Measurements from ENCODE around the gene NMRK2.
A peak's percentile ranks its signal among the peaks of the same experiment; 100 is the strongest.

NMRK2 gene

DNA sequence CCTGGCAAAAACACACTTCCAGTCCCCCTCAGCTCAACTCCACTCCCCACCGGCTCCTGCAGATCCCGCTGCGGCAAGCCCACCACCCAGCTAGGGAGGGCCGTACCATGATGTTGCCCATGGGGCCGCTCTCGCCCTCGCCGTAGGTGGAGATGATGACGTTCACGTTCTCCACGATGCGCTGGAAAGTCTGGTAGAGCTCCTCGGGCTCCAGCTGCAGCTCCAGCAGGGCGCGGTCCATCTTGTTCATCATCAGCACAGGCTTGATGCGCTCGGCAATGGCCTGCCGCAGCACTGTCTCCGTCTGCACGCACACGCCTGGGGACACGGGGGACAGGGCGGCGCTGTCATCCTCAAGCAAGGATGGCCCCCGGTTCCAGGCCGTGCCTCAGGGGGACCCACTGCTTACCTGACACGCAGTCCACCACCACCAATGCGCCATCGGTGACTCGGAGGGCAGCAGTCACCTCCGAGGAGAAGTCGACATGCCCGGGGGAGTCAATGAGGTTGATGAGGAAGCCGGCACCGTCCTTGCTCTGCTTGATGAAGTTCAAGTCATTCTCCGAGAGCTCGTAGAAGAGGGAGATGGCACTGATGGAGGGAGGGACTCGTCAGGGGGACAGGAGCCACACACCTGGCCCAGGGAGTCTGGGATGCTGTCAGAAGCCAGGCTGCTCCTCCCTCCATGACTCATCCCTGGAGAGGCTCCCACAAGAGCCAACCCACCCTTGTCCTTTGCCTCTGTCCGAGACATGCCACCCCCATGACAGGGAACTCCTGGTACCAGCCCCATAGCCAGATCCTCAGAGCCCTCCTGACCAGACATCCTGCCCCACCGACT, 50.1 kb downstream of the NMRK2 start:
- DNase-seq = no peak

DNA sequence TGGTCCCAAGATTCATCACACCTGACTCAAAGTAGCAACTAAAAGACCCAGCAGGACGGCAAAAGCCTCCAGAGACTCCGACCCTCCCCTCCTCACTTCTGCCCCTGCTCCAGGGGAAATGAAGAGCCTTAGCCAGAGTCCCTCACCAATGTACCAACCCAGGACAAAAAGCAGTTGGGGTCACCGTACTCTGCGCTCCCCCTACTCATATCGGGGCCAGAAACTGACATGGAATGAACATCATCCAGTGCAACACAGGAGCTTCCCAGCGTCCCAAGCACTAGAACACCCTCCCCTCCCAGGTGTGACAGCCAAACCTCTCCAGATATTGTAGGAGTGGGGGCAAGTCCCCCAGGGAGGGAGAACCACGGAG, 50.7 kb downstream of the NMRK2 start:
- DNase-seq = no peak

DNA sequence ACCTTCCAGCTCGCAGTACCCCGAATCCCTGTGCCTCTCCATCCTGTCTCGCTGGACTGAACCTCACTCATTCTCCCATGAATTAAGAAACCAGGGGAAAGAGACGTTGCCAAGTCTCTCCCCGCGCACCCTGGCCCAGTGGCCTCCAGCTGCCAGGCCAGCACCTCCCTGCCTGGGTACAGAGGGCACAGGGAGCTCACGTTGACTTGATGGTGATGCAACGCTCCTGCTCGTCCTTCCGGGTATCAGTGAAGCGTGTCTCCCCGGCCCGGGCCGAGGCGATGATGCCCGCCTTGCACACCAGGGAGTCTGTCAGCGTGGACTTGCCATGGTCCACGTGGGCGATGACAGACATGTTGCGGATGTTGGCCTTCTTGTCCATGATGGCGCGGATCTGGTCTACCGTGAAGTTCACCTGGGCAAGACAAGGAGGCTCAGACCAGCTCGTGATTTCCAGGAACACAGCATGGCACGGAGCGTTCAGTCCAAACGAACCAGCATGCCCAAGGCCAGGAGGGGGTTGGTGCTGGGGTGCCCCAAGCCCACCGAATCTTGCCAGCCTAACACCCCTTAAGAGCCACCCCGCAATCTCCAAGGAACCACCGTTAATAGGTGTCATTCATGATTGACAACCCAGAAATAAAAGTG, 51.2 kb downstream of the NMRK2 start:
- DNase-seq = no peak

DNA sequence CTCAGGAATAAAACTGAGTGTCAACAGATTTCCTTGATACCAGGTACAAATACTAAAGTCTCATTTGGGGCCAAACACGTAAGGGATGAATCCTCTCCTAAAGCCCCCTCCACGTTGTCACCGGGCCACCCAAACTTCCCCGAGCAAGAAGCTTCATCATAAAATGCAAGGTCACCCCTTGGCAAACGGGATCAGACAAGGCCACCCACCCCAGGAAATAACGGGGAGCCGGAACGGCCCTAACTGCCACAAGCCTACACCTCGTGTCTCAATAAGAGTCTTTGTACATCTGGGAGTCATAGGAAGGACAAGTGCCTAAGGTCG, 51.7 kb downstream of the NMRK2 start:
- no peak for DNase-seq

DNA sequence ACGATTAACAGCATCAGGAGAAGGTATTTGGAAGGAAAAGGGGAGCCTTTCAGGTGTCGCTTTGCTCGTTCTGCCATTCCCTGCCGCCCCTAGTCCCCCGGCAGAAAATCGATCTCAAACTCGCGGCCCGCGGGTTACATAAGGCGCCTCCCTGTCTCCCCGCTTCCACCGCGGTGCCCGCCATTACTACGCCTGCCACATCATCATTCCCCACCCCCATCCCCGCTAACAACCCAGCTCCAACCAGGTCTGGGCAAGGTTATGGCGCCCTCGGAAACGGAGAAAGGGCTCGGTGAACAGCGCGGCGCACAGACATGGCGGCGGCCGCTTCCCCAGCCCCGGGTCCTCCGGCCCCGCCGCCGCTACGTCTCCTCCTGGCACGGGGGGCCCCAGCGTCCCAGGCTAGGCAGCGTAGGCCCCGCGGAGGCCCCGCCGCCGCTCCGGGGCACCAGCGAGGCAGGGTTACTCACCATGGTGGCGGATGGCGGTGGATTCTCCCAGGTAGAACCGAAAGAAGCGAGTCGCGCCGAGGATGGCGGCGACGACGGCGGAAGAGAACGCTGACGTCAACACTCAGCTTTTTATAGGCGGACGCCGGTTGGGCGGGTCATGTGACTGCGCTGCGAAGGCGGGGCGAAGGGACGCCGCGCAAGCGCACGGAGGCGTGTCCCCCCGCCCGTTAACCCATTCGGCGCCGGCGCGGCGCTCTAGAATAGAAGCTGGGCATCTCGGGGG, 52.2 kb downstream of the NMRK2 start, which contains the start of gene EEF2:
Gene EEF2 (minus strand): TSS at position 556 of the 735 bp plus-strand sequence. CDS start 83 bp downstream, at position 473.
- peak; percentile 89 for DNase-seq

DNA sequence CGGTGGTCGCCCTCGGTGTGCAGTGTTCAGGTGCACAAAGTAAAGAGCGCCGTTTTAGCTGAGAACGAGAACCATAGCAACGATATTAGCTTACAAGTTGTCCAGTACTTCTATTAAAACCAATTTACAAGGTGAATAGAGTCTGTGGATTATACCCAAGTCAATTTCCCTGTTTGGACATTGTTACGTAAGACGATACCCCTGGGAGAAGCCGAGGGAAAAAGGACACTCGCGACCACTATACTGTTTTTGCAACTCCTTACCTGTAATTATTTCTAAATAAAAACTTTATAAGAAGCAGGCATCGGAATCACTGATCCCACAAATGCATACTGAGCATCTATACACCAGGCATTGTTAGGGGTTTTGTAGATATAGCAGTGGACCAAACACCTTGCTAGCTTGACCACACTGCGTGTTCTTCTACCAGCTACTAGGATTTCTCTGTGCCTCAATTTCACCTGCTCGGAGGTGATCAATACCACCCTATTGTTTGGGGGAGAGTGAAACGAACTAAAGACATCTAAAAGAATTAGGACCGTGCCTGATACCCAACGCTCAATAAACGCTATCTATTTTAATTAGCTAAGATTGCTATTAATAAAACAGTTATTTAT, 52.9 kb downstream of the NMRK2 start:
- DNase-seq = no peak

DNA sequence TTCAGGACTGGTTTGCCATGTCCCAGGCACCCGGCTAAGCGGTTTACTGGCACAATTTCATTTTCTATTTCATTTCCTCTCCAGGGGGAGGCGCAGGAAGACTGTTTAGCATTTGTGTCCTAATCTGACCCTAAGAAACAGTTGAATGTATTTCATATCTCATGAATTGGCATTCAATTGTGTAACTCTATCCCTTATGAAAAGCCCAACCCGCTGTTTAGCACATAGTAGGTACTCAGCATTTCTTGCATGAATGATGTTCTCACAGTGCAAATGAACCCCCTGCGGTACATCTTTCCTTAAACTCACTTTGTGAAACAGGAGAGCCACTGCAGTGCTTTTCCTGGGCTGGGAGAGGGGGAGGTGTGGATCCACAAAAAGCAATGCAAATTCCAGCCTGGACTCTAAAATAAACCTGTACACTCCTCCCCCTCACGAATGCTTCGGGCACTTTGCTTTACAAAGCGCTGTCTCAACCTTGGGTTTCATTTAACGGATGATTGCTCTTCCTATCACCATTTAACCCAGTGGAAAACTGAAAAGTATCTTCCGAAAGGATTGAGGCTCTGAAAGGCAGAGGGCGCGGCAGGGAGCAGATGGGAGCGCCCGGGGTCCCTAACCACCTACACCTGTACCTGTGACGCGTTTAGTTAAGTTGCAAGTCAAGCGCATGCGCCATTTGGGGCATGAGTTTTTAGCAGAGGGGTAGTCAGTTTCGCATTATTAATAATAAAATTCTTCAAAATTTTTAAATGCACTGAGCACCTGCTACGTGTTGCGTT, 53.6 kb downstream of the NMRK2 start:
- DNase-seq = peak; percentile 67

DNA sequence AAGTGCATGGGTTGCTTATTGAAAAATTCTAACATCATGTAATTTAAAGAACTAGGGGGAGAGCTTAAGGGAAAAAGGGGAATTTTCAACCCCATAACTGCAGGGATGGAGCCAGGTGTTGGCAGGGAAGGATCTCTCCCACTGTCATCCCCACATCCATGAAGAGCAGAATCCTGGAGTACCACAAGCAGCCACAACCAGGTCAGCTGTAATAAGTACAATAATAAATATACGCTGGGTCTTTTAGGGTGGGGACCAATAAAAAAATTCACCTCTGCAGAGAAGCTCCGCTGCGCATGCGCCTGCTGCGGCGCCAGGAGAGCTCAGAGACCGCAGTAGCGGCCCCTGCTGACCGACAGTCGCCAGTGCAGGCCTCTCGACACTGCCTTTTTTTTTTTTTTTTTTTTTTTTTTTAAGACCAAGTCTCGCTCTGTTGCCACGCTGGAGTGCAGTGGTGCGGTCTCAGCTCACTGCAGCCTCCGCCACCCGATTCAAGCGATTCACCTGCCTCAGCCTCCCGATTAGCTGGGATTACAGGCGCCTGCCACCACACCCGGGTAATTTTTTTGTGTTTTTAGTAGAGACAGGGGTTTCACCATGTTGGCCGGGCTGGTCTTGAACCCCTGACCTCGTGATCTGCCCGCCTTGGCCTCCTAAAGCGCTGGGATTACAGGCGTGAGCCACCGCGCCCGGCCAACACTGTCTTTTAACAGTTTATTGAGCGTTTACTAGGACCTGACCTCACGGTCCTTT, 54.9 kb downstream of the NMRK2 start:
- peak; percentile 78 for DNase-seq

DNA sequence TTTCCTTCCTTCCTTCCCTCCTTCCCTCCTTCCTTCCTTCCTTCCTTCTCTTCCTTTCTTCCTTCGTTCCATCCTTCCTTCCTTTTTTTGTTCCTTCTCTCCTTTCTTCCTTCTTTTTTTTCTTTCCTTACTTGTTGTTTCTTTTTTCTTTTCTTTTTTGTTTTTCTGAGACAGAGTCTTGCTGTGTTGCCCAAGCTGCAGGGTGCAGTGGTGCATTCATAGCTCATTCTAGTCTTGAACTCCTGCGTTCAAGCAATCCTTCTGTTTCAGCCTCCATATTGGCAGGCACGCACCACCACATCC, 57.9 kb downstream of the NMRK2 start:
- DNase-seq = no peak
